ENCODE data around the gene EEF1AKMT3.

The EEF1AKMT3 gene

GRCh38 chr12:57826966-57827365 lies 54.6 kb downstream of the EEF1AKMT3 start:
- TF ChIP-seq CTCF (IDR thresholded peaks at IDR 0.05; ENCODE audit: low read depth, low read length, missing control alignments) = no peak
- H3K4me3 ChIP-seq (ENCODE audit: low read depth, low read length) = no peak overlapping the region
- no peak for DNase-seq (ENCODE audit: low read depth)
- in situ Hi-C loops (cut with HindIII; ENCODE audit: low sequenced_read_pairs) = loop anchor here (5.0 kb wide), 1 partner anchor 75 kb away; no protein-coding TSS in a partner anchor

- no peak for DNase-seq (ENCODE audit: low read depth)
- in situ Hi-C loops (cut with HindIII; ENCODE audit: low sequenced_read_pairs) = loop anchor here (5.0 kb wide), 1 partner anchor 73 kb away; no protein-coding TSS in a partner anchor
- no peak overlapping the region for H3K4me3 ChIP-seq (ENCODE audit: low read depth, low read length)
- no peak for TF ChIP-seq CTCF (IDR thresholded peaks at IDR 0.05; ENCODE audit: low read depth, low read length, missing control alignments)
Measured at GRCh38 chr12:57829025-57829777, 56.8 kb downstream of the EEF1AKMT3 start.

GRCh38 chr12:57830393-57830792 lies 58.0 kb downstream of the EEF1AKMT3 start:
- H3K4me3 ChIP-seq (ENCODE audit: low read depth, low read length) = no peak overlapping the region
- in situ Hi-C loops (cut with HindIII; ENCODE audit: low sequenced_read_pairs) = no loop called here
- DNase-seq (ENCODE audit: low read depth) = no peak
- TF ChIP-seq CTCF (IDR thresholded peaks at IDR 0.05; ENCODE audit: low read depth, low read length, missing control alignments) = no peak
